K562 (cell line): ENCODE measurements around the gene DCAF17. TPM values are rescaled to one million over a fixed set of nuclear protein-coding genes. Genes with fewer than 3 reads are reported as not detected.

Source experiments
- ATAC-seq: fragments of 200-7000 bp; cut with Tn5 transposase; 3 replicates; pipeline ENCODE4 v1.9.1; 2020; ENCODE audit warnings: moderate library complexity
- BruUV-seq: library from RNA; stranded (reverse); fragments of 400-500 nt; replicated peaks from 2 replicates; lab custom pipeline; 2021; lab: Mats Ljungman, UMichigan
- CTCF ChIA-PET: fragments of 300-600 bp; formaldehyde crosslinking; extraction: SDS; loops from one replicate; lab custom pipeline; 2021; ENCODE audit warnings: low intra/inter-chr PET ratio; lab: Yijun Ruan, JAX
- POLR2A ChIA-PET: fragments of 300-600, 350-650 bp; sonication (Branson Sonifier 250); formaldehyde crosslinking; extraction: SDS; loops from one replicate; lab custom pipeline; 2021; ENCODE audit warnings: antibody characterized with exemption, inconsistent platforms; lab: Yijun Ruan, JAX
- DNase-seq, 4 experiments: peaks; one replicate each; pipeline versions ENCODE4 v3.0.0 to v3.0.0-alpha.2; 2011 to 2018; ENCODE audit warnings: low spot score in 3 of 4, mixed read lengths in 3 of 4; ENCODE audit errors: extremely low read depth in 1 of 4
- FAIRE-seq: peaks from 2 replicates; lab custom pipeline; 2011; peaks lifted over from hg19 to GRCh38; lab: Jason Lieb, UNC
- H2AFZ ChIP-seq: 2 replicates; pipeline ENCODE4 v1.6.0; 2011; ENCODE audit warnings: low read depth, low read length, control low read depth, inconsistent platforms
- H3K27ac ChIP-seq: fragments of 200-600 bp; 3 replicates; pipeline ENCODE4 v1.8.0; 2011; ENCODE audit warnings: low read depth, mild to moderate bottlenecking, control low read depth, inconsistent platforms, low read length, moderate library complexity, mixed read lengths; ENCODE audit errors: extremely low read depth
- H3K27me3 ChIP-seq, 2 experiments: fragments of 300-600 bp in 1 of 2; 2 replicates in 1 of 2; 3 replicates in 1 of 2; pipeline versions ENCODE4 v1.6.0 to v1.8.0; 2011; ENCODE audit warnings: inconsistent platforms in 2 of 2, low read length in 2 of 2, mild to moderate bottlenecking in 1 of 2, mixed read lengths in 1 of 2, moderate library complexity in 1 of 2; ENCODE audit not compliant: control insufficient read depth in 2 of 2, insufficient read depth in 2 of 2
- H3K36me3 ChIP-seq: fragments of 300-600 bp; 3 replicates; pipeline ENCODE4 v1.8.0; 2011; ENCODE audit warnings: mild to moderate bottlenecking, low read length, inconsistent platforms; ENCODE audit not compliant: control insufficient read depth, insufficient read depth
- H3K4me1 ChIP-seq, 2 experiments: fragments of 200-600 bp in 1 of 2; replicated peaks in 1 of 2; 2 replicates in 1 of 2; 3 replicates in 1 of 2; pipeline versions ENCODE4 v1.5.1 to v1.8.0; 2011; ENCODE audit warnings: inconsistent platforms in 2 of 2, low read length in 2 of 2, mild to moderate bottlenecking in 1 of 2, mixed read lengths in 1 of 2, moderate library complexity in 1 of 2; ENCODE audit not compliant: control insufficient read depth in 2 of 2, insufficient read depth in 2 of 2
- H3K4me2 ChIP-seq: 2 replicates; pipeline ENCODE4 v1.6.1; 2011; ENCODE audit warnings: low read length, control low read depth, inconsistent platforms, mixed read lengths; ENCODE audit not compliant: insufficient read depth
- H3K4me3 ChIP-seq: fragments of 200-600 bp; sonication (generic), shearing (Covaris generic); 2 replicates; pipeline ENCODE4 v1.5.1; 2016; ENCODE audit warnings: control low read depth, inconsistent platforms
- H3K79me2 ChIP-seq: fragments of 200-600 bp; 3 replicates; pipeline ENCODE4 v1.8.0; 2011; ENCODE audit warnings: low read length, inconsistent platforms; ENCODE audit not compliant: control insufficient read depth, insufficient read depth
- H3K9ac ChIP-seq, 2 experiments: 2 replicates each; pipeline versions ENCODE4 v1.6.0 to v1.6.1; 2011; ENCODE audit warnings: low read depth in 2 of 2, low read length in 2 of 2, control low read depth in 1 of 2, inconsistent platforms in 1 of 2, mild to moderate bottlenecking in 1 of 2, mixed read lengths in 1 of 2; ENCODE audit not compliant: insufficient read depth in 1 of 2
- H3K9me1 ChIP-seq: one replicate; pipeline ENCODE4 v1.6.0; 2011; ENCODE audit warnings: inconsistent platforms, mild to moderate bottlenecking, low read length, moderate library complexity; ENCODE audit not compliant: control insufficient read depth, insufficient read depth
- H3K9me3 ChIP-seq: replicated peaks from 2 replicates; pipeline ENCODE4 v1.5.1; 2011; ENCODE audit warnings: low read depth, low read length, inconsistent platforms; ENCODE audit not compliant: control insufficient read depth, insufficient read depth
- H4K20me1 ChIP-seq: replicated peaks from 2 replicates; pipeline ENCODE4 v1.6.1; 2011; ENCODE audit warnings: low read length, inconsistent platforms, mixed read lengths; ENCODE audit not compliant: control insufficient read depth, insufficient read depth
- ARNT ChIP-seq, 2 experiments: fragments of 450-650 bp; IDR thresholded peaks; 2 replicates each; pipeline ENCODE4 v1.6.1; 2016; ENCODE audit warnings: mild to moderate bottlenecking in 1 of 2
- C11orf30 ChIP-seq: fragments of 450-650 bp; IDR thresholded peaks from 2 replicates; pipeline ENCODE4 v1.6.1; 2016; ENCODE audit warnings: low read depth, mild to moderate bottlenecking
- CC2D1A ChIP-seq: fragments of 450-650 bp; IDR thresholded peaks from 2 replicates; pipeline ENCODE4 v1.6.1; 2017; ENCODE audit warnings: mild to moderate bottlenecking
- CREBBP ChIP-seq: IDR thresholded peaks from one replicate; pipeline ENCODE4 v1.6.1; 2012; ENCODE audit warnings: low read depth, mild to moderate bottlenecking, control low read depth, inconsistent platforms, low read length
- CTBP1 ChIP-seq: fragments of 450-650 bp; IDR thresholded peaks from 2 replicates; pipeline ENCODE4 v1.6.1; 2016; ENCODE audit warnings: borderline replicate concordance
- ETS2 ChIP-seq: IDR thresholded peaks from 2 replicates; pipeline ENCODE4 v1.6.1; 2016; ENCODE audit warnings: borderline replicate concordance, missing genetic modification characterization, mild to moderate bottlenecking, moderate library complexity, missing compliant biosample characterization; ENCODE audit not compliant: poor library complexity, severe bottlenecking
- FOXP1 ChIP-seq: sonication (generic); formaldehyde crosslinking; IDR thresholded peaks from 2 replicates; pipeline ENCODE4 v1.8.0; 2022; ENCODE audit warnings: mild to moderate bottlenecking, missing genetic modification reagents
- FUS ChIP-seq: fragments of 200-400 bp; formaldehyde crosslinking; optimal IDR thresholded peaks from 2 replicates; pipeline ENCODE3; 2017; ENCODE audit warnings: low read depth, low read length
- IFI16 ChIP-seq: fragments of 250-450 bp; sonication (Bioruptor Pico); IDR thresholded peaks from 2 replicates; pipeline ENCODE4 v2.1.2; 2022; ENCODE audit warnings: mild to moderate bottlenecking, inconsistent platforms
- NFIC ChIP-seq: fragments of 450-650 bp; IDR thresholded peaks from 2 replicates; pipeline ENCODE4 v1.6.1; 2017; ENCODE audit warnings: mild to moderate bottlenecking, inconsistent platforms
- NFIX ChIP-seq: fragments of 250-450 bp; sonication (Bioruptor Pico); IDR thresholded peaks from 2 replicates; pipeline ENCODE4 v1.4.0; 2020; ENCODE audit warnings: low read depth, mild to moderate bottlenecking, moderate library complexity
- PML ChIP-seq: IDR thresholded peaks from 2 replicates; pipeline ENCODE4 v1.6.1; 2012; ENCODE audit warnings: low read length, inconsistent platforms
- POLR3G ChIP-seq: IDR thresholded peaks from 2 replicates; pipeline ENCODE4 v1.6.1; 2011; ENCODE audit not compliant: insufficient read length, insufficient replicate concordance; ENCODE audit errors: extremely low read depth
- RAD21 ChIP-seq, 2 experiments: fragments of 250-450 bp in 1 of 2; fragments of 450-650 bp in 1 of 2; sonication (Bioruptor Pico) in 1 of 2; formaldehyde crosslinking in 1 of 2; IDR thresholded peaks in 1 of 2; conservative IDR thresholded peaks in 1 of 2; 2 replicates each; pipeline versions ENCODE4 v1.4.0 to v1.8.0; 2020 to 2022; ENCODE audit warnings: mild to moderate bottlenecking in 2 of 2, moderate library complexity in 1 of 2
- RBM25 ChIP-seq: fragments of 200-400 bp; formaldehyde crosslinking; IDR thresholded peaks from 2 replicates; pipeline ENCODE4 v1.6.1; 2018; ENCODE audit warnings: low read length, low read depth, moderate library complexity; ENCODE audit not compliant: severe bottlenecking
- TCF15 ChIP-seq: fragments of 250-450 bp; sonication (Bioruptor Pico); IDR thresholded peaks from 2 replicates; pipeline ENCODE4 v1.8.0; 2022; ENCODE audit warnings: moderate library complexity, mild to moderate bottlenecking, inconsistent platforms
- YY1 ChIP-seq, 3 experiments: IDR thresholded peaks; 2 replicates each; pipeline ENCODE4 v1.6.1; 2011; ENCODE audit warnings: low read length in 2 of 3, mild to moderate bottlenecking in 2 of 3, moderate library complexity in 2 of 3, borderline replicate concordance in 1 of 3, control low read depth in 1 of 3, low read depth in 1 of 3; ENCODE audit not compliant: insufficient read depth in 3 of 3, insufficient replicate concordance in 2 of 3, control insufficient read depth in 1 of 3, insufficient read length in 1 of 3; ENCODE audit errors: extremely low read depth in 1 of 3
- WGBS: fragments of 100-300 bp; shearing (Covaris generic); methylation state at CpG from one replicate; pipeline ENCODE4 v1.1.6; 2016; ENCODE audit warnings: low coverage, mixed read lengths; ENCODE audit not compliant: insufficient coverage; ENCODE audit errors: missing lambda C conversion rate; 5-methylcytosine and 5-hydroxymethylcytosine counted together
- in situ Hi-C: fragments of 300-500 bp; cut with MboI; formaldehyde crosslinking; loops from 4 replicates; pipeline ENCODE4 v1.15.0; 2018; ENCODE audit warnings: inconsistent platforms, mixed read lengths
- intact Hi-C: fragments of 100-400 bp; cut with micrococcal nuclease; formaldehyde crosslinking; loops from 2 replicates; pipeline ENCODE4 v1.14.2; 2022
- polyA plus RNA-seq, 8 experiments: library from polyadenylated mRNA; depleted of rRNA in 4 of 8; stranded (reverse) in 5 of 8; unstranded in 3 of 8; fragments of >200 nt; fragmentation: Nextera tagmentation in 2 of 8; fragmentation: Illumina TruSeq in 1 of 8; extraction: Ambion mirVana in 2 of 8; extraction: Trizol in 1 of 8; gene quantifications; 2 replicates each; pipeline versions ENCODE4 v1.2.1 to v1.2.3, GENCODE V29; 2011 to 2014; ENCODE audit warnings: inconsistent platforms in 1 of 8, missing spikeins in 1 of 8
- total RNA-seq, 7 experiments: library from RNA; depleted of rRNA in 6 of 7; stranded (reverse); fragments of >200 nt in 6 of 7; fragmentation: Illumina TruSeq in 2 of 7; extraction: Trizol in 2 of 7; gene quantifications; 2 replicates each; pipeline versions ENCODE4 v1.2.1 to v1.2.3, GENCODE V29; 2011 to 2021; ENCODE audit warnings: low replicate concordance in 1 of 7

The DCAF17 gene
- total and polyA plus RNA-seq, 9 of the 15 experiments (the other 6 are each of a cell fraction or from before 2014, with no cell fraction given): 10.0 to 38.5 (median 27.1) TPM

GRCh38 chr2:171529914-171530313 lies 95.9 kb downstream of the DCAF17 start:
- DNase-seq: peak; percentile 48 to 69 (median 66)
- POLR2A ChIA-PET: interaction anchor here (1.3 to 3.2 kb wide), 2 partner anchors 9 to 15 kb away, joined by 3 to 23 read pairs; partner anchors contain the start of gene CYBRD1
- Histone ChIP-seq H3K27me3 (no peaks in the 10 kb centered on the region), H3K4me2 (no peak overlapping the region), H3K9me3 (no peaks in the 10 kb centered on the region), H2AFZ (no peak overlapping the region), H3K27ac (no peak overlapping the region), H3K9me1 (no peaks in the 10 kb centered on the region), H4K20me1 (no peaks in the 10 kb centered on the region), H3K79me2 (peaks cover 38% of the 10 kb centered on the region), H3K4me1 (peaks cover 0 to 9% of the 10 kb centered on the region in 2 experiments; a peak in 3 of 5 replicates), H3K4me3 (no peak overlapping the region), H3K9ac (no peak overlapping the region), H3K36me3 (peaks cover 15% of the 10 kb centered on the region; the same call in 2 of the 3 replicates)
- WGBS: 10% methylated on average over 1 of the region's 1 CpG
- BruUV-seq: no TSS peak
- peak; percentile 85 for ATAC-seq
- intact Hi-C loops (loop anchor here (10.0 kb wide), 1 partner anchor 555 kb away; no protein-coding TSS in a partner anchor), in situ Hi-C loops (no loop called here)
- FAIRE-seq: peak; percentile 71
- CTCF ChIA-PET: no interaction called here
- no peak for TF ChIP-seq IFI16 (CRISPR knock-in tag)
- TF ChIP-seq NFIX (CRISPR knock-in tag): no peak
- peak in 1 of 3 experiments; percentile 65 for TF ChIP-seq YY1 (IDR thresholded peaks at IDR 0.05; ENCODE audit: borderline replicate concordance in 1 of 3, control insufficient read depth in 1 of 3, extremely low read depth in 1 of 3, insufficient read depth in 3 of 3, insufficient read length in 1 of 3, insufficient replicate concordance in 2 of 3, low read depth in 1 of 3, low read length in 2 of 3)
- no peak for TF ChIP-seq TCF15 (CRISPR knock-in tag)
- TF ChIP-seq CTBP1: no peak
- TF ChIP-seq FUS: no peak
- TF ChIP-seq POLR3G: no peak
- TF ChIP-seq C11orf30: no peak
- peak; percentile 89 for TF ChIP-seq CC2D1A
- peak in 1 of 2 experiments; percentile 26; a peak in 2 of 4 replicates for TF ChIP-seq RAD21 (CRISPR knock-in tag; conservative IDR thresholded peaks at IDR 0.05 in 1 of 2, IDR thresholded peaks at IDR 0.05 in 1 of 2)
- peak in 1 of 2 experiments; percentile 69; a peak in 1 of 4 replicates for TF ChIP-seq ARNT (IDR thresholded peaks at IDR 0.05)
- no peak for TF ChIP-seq ETS2 (tag)
- TF ChIP-seq FOXP1 (CRISPR knock-in tag): no peak
- no peak for TF ChIP-seq PML
- peak; percentile 93 for TF ChIP-seq NFIC
- TF ChIP-seq RBM25: peak; percentile 87
- no peak for TF ChIP-seq CREBBP
